UCSD-AML1 (cell line): ENCODE results near the gene MYOZ3.
A peak's percentile ranks its signal among the peaks of the same experiment; 100 is the strongest.

ENCODE experiments used
- DNase-seq: peaks from one replicate; lab custom pipeline; 2025; ENCODE audit not compliant: unreplicated experiment; lab: John Stamatoyannopoulos, UW

Gene MYOZ3

GRCh38 chr5:150658699-150659265 is 2.3 kb upstream of the MYOZ3 start:
- DNase-seq: no peak

GRCh38 chr5:150659360-150660107 is 1.5 kb upstream of the MYOZ3 start:
- DNase-seq: no peak

- no peak for DNase-seq
Observed at GRCh38 chr5:150660108-150660831, 781 bp upstream of the MYOZ3 start.

- DNase-seq: no peak
Observed at GRCh38 chr5:150661821-150662596, 958 bp downstream of the MYOZ3 start.

- no peak for DNase-seq
Observed at GRCh38 chr5:150662731-150663516, 1.9 kb downstream of the MYOZ3 start.

GRCh38 chr5:150663936-150664335 is 2.9 kb downstream of the MYOZ3 start:
- DNase-seq: no peak

GRCh38 chr5:150665044-150665443 is 4.0 kb downstream of the MYOZ3 start:
- DNase-seq: no peak

- no peak for DNase-seq
Observed at GRCh38 chr5:150670275-150670947, 9.4 kb downstream of the MYOZ3 start.

GRCh38 chr5:150670948-150671310 is 9.9 kb downstream of the MYOZ3 start:
- DNase-seq: no peak

- DNase-seq: peak; percentile 66
Observed at GRCh38 chr5:150671509-150672236, 10.6 kb downstream of the MYOZ3 start.

- peak; percentile 69 for DNase-seq
Observed at GRCh38 chr5:150672237-150672883, 11.3 kb downstream of the MYOZ3 start.

GRCh38 chr5:150672884-150673275 is 11.8 kb downstream of the MYOZ3 start:
- no peak for DNase-seq

GRCh38 chr5:150674341-150674821 is 13.3 kb downstream of the MYOZ3 start:
- DNase-seq: no peak

- no peak for DNase-seq
Observed at GRCh38 chr5:150675069-150675468, 14.0 kb downstream of the MYOZ3 start.

GRCh38 chr5:150676578-150676977 is 15.5 kb downstream of the MYOZ3 start:
- no peak for DNase-seq

- DNase-seq: no peak
Observed at GRCh38 chr5:150689120-150689519, 28.1 kb downstream of the MYOZ3 start.

- no peak for DNase-seq
Observed at GRCh38 chr5:150690760-150691159, 29.7 kb downstream of the MYOZ3 start.

GRCh38 chr5:150692276-150692675 is 31.2 kb downstream of the MYOZ3 start:
- DNase-seq: no peak

GRCh38 chr5:150694612-150695011 is 33.6 kb downstream of the MYOZ3 start:
- DNase-seq: no peak
